Measurements from ENCODE around the gene NANOG. TPM values are rescaled to one million over a fixed set of nuclear protein-coding genes. Genes with fewer than 3 reads are reported as not detected.
"Not testable (repeated sequence)": the region's sequence is repeated elsewhere in the genome, so short reads cannot be mapped to it uniquely, and the experiment has no call there.

NANOG gene
- total and polyA plus RNA-seq, 3 experiments from 2014 or later: not detected

DNA sequence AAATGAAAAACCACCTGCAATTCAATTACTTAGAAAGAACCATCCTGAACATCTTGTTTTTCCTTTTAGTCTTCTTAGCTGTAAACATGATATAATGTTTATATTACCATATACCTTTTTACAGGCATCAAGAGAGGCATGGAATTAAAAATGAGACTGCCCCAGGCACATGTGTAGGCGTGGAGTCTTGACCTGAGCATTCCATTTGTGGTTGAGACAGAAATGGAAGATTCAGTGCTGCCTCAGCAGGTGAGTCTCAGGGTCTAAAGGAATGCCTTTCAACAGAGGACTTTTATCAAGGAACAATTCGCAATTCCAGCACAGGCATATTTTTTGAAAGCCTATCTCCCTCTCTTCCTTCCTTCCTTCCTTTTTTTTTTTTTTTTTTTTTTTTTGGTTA is 32.2 kb upstream of the NANOG start:
- ChIA-PET CTCF (no interaction called here), POLR2A (no interaction called here)
- no peak for DNase-seq
- H3K27me3 Mint-ChIP-seq: no peaks in the 10 kb centered on the region
- H3K4me1 ChIP-seq (ENCODE audit: insufficient read depth, low read length): no peaks in the 10 kb centered on the region
- H3K27ac Mint-ChIP-seq: no peak overlapping the region
- no peaks in the 10 kb centered on the region for H3K36me3 Mint-ChIP-seq
- H3K27me3 ChIP-seq (ENCODE audit: insufficient read depth, low read length, poor library complexity, severe bottlenecking): no peaks in the 10 kb centered on the region
- no peak overlapping the region for H3K4me3 ChIP-seq (ENCODE audit: low read length)
- H3K9me3 ChIP-seq (ENCODE audit: low read length): no peaks in the 10 kb centered on the region
- no peak overlapping the region for H3K4me3 Mint-ChIP-seq
- peaks cover 3 to 20% (median 13%) of the 10 kb centered on the region in 3 donors for H3K4me1 Mint-ChIP-seq
- H3K9me3 Mint-ChIP-seq: peaks cover 0 to 2% (median 0%) of the 10 kb centered on the region in 5 donors
- no peaks in the 10 kb centered on the region for H3K36me3 ChIP-seq (ENCODE audit: insufficient read depth, low read length)
- H3K27ac ChIP-seq (ENCODE audit: low read depth, low read length): no peak overlapping the region

DNA sequence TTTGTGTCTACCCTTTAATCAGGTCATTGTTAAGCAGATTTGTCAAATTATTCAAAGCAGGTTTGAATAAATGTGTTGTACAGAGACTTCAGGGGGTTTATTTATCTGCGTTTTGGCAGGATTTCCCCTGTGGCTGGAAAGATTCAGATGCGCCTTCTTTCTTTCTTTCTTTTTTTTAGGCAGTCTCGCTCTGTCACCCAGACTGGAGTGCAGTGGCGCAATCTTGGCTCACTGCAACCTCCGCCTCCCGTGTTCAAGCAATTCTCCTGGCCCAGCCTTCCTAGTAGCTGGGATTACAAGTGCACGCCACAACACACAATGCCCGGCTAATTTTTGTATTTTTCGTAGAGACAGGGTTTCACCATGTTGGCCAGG is 30.4 kb upstream of the NANOG start:
- peaks cover 0 to 3% of the 10 kb centered on the region in 2 donors for H3K27me3 Mint-ChIP-seq
- no peak for DNase-seq
- no peaks in the 10 kb centered on the region for H3K27me3 ChIP-seq (ENCODE audit: insufficient read depth, low read length, poor library complexity, severe bottlenecking)
- peaks cover 0 to 11% (median 7%) of the 10 kb centered on the region in 3 donors for H3K4me1 Mint-ChIP-seq
- no peaks in the 10 kb centered on the region for H3K9me3 Mint-ChIP-seq
- H3K36me3 ChIP-seq (ENCODE audit: insufficient read depth, low read length): no peaks in the 10 kb centered on the region
- H3K4me3 Mint-ChIP-seq: no peak overlapping the region
- no peaks in the 10 kb centered on the region for H3K36me3 Mint-ChIP-seq
- H3K27ac ChIP-seq (ENCODE audit: low read depth, low read length): no peak overlapping the region
- H3K9me3 ChIP-seq (ENCODE audit: low read length): no peaks in the 10 kb centered on the region
- ChIA-PET POLR2A (no interaction called here), CTCF (no interaction called here)
- H3K27ac Mint-ChIP-seq: no peak overlapping the region
- H3K4me3 ChIP-seq (ENCODE audit: low read length): no peak overlapping the region
- H3K4me1 ChIP-seq (ENCODE audit: insufficient read depth, low read length): no peaks in the 10 kb centered on the region

DNA sequence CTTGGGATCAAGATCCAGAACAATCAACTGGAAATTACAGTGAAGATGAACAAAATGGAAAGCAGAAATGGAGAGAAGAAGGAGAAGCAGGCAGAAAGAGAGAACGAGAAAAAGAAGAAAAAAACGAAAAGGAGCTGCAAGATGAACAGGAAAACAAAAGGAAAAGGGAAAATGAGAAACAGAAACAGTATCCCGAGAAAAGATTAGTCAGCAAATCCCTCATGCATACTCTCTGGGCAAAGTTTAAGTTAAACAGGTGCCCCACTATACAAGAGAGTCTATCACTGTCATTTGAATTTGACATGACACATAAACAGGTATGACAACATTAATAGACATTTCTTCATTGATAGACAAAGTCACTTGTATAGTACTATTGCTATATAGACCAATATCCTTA is 19.2 kb upstream of the NANOG start:
- no peak for DNase-seq
- no peaks in the 10 kb centered on the region for H3K4me1 Mint-ChIP-seq
- H3K4me3 ChIP-seq (ENCODE audit: low read length): no peak overlapping the region
- H3K27ac Mint-ChIP-seq: no peak overlapping the region
- H3K27ac ChIP-seq (ENCODE audit: low read depth, low read length): no peak overlapping the region
- no peak overlapping the region for H3K4me3 Mint-ChIP-seq
- no peaks in the 10 kb centered on the region for H3K36me3 Mint-ChIP-seq
- POLR2A ChIA-PET: no interaction called here
- H3K36me3 ChIP-seq (ENCODE audit: insufficient read depth, low read length): no peaks in the 10 kb centered on the region
- no peaks in the 10 kb centered on the region for H3K9me3 ChIP-seq (ENCODE audit: low read length)
- CTCF ChIA-PET: no interaction called here
- H3K27me3 Mint-ChIP-seq: peaks cover 2 to 4% of the 10 kb centered on the region in 2 donors
- no peaks in the 10 kb centered on the region for H3K4me1 ChIP-seq (ENCODE audit: insufficient read depth, low read length)
- no peaks in the 10 kb centered on the region for H3K27me3 ChIP-seq (ENCODE audit: insufficient read depth, low read length, poor library complexity, severe bottlenecking)
- no peaks in the 10 kb centered on the region for H3K9me3 Mint-ChIP-seq

DNA sequence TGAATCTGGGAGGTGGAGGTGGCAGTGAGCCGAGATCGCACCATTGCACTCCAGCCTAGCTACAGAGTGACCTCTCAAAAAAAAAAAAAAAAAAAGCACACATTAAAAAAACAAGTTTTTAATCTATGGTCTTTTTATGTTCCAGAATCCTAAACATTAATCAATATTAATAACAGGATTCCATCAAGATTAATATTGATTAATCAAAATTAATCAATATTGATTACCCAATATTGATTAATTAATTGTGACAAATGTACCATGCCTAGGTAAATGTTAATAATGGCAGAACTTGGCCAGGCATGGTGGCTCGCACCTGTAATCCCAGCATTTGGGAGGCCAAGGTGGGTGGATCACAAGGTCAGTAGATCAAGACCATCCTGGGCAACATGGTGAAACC is 7.9 kb upstream of the NANOG start:
- Histone ChIP-seq H3K9me3 (ENCODE audit: low read length) (no peaks in the 10 kb centered on the region), H3K36me3 (ENCODE audit: insufficient read depth, low read length) (no peaks in the 10 kb centered on the region), H3K27ac (ENCODE audit: low read depth, low read length) (no peak overlapping the region), H3K4me1 (ENCODE audit: insufficient read depth, low read length) (no peaks in the 10 kb centered on the region), H3K4me3 (ENCODE audit: low read length) (no peak overlapping the region), H3K27me3 (ENCODE audit: insufficient read depth, low read length, poor library complexity, severe bottlenecking) (no peaks in the 10 kb centered on the region)
- H3K4me1 Mint-ChIP-seq: no peaks in the 10 kb centered on the region
- no peak for DNase-seq
- peaks cover 5 to 9% of the 10 kb centered on the region in 2 donors for H3K27me3 Mint-ChIP-seq
- no peak overlapping the region for H3K4me3 Mint-ChIP-seq
- H3K36me3 Mint-ChIP-seq: no peaks in the 10 kb centered on the region
- H3K27ac Mint-ChIP-seq: no peak overlapping the region
- CTCF ChIA-PET: no interaction called here
- POLR2A ChIA-PET: no interaction called here
- H3K9me3 Mint-ChIP-seq: no peaks in the 10 kb centered on the region

DNA sequence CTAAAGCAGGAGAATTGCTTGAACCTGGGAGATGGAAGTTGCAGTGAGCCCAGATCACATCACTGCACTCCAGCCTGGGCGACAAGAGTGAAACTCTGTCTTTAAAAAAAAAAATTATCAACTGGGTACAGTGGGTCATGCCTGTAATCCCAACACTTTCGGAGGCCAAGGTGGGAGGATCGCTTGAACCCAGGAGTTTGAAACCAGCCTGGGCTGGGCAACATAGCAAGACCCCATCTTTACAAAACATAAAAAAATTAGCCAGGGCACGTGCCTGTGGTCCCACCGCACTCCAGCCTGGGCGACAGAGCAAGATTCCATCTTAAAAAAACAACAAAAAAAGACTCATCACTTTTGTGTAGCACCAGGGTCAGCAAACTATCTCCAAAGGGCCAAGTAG is 7.1 kb upstream of the NANOG start:
- H3K36me3 ChIP-seq (ENCODE audit: insufficient read depth, low read length): no peaks in the 10 kb centered on the region
- Mint-ChIP-seq H3K4me3 (no peak overlapping the region), H3K27ac (no peak overlapping the region), H3K9me3 (no peaks in the 10 kb centered on the region), H3K27me3 (peaks cover 5 to 15% of the 10 kb centered on the region in 2 donors), H3K4me1 (no peaks in the 10 kb centered on the region), H3K36me3 (no peaks in the 10 kb centered on the region)
- no peaks in the 10 kb centered on the region for H3K9me3 ChIP-seq (ENCODE audit: low read length)
- ChIA-PET POLR2A (no interaction called here), CTCF (no interaction called here)
- no peaks in the 10 kb centered on the region for H3K4me1 ChIP-seq (ENCODE audit: insufficient read depth, low read length)
- no peaks in the 10 kb centered on the region for H3K27me3 ChIP-seq (ENCODE audit: insufficient read depth, low read length, poor library complexity, severe bottlenecking)
- no peak overlapping the region for H3K4me3 ChIP-seq (ENCODE audit: low read length)
- DNase-seq: no peak
- no peak overlapping the region for H3K27ac ChIP-seq (ENCODE audit: low read depth, low read length)

DNA sequence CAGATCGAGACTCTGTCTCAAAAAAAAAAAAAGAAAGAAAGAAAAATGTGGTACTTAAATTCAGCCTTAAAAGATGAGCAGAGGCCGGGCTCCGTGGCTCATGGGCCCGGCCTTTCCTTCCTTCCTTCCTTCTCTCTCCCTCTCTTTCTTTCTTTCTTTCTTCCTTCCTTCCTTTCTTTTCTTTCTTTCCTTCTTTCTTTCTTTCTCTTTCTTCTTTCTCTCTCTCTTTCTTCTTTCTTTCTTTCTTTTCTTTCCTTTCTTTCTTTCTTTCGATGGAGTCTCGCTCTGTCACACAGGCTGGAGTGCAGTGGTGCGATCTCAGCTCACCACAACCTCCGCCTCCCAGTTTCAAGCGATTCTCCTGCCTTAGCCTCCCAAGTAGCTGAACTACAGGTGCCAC is 5.8 kb upstream of the NANOG start:
- DNase-seq; H3K36me3 ChIP-seq (ENCODE audit: insufficient read depth, low read length); H3K9me3 Mint-ChIP-seq; H3K27me3 ChIP-seq (ENCODE audit: insufficient read depth, low read length, poor library complexity, severe bottlenecking); H3K27ac Mint-ChIP-seq; H3K4me3 ChIP-seq (ENCODE audit: low read length); CTCF ChIA-PET; H3K4me1 Mint-ChIP-seq; H3K9me3 ChIP-seq (ENCODE audit: low read length); POLR2A ChIA-PET; H3K4me3 Mint-ChIP-seq; H3K36me3 Mint-ChIP-seq; H3K4me1 ChIP-seq (ENCODE audit: insufficient read depth, low read length); H3K27ac ChIP-seq (ENCODE audit: low read depth, low read length): not testable (repeated sequence)
- peaks cover 6 to 15% of the 10 kb centered on the region in 2 donors for H3K27me3 Mint-ChIP-seq

DNA sequence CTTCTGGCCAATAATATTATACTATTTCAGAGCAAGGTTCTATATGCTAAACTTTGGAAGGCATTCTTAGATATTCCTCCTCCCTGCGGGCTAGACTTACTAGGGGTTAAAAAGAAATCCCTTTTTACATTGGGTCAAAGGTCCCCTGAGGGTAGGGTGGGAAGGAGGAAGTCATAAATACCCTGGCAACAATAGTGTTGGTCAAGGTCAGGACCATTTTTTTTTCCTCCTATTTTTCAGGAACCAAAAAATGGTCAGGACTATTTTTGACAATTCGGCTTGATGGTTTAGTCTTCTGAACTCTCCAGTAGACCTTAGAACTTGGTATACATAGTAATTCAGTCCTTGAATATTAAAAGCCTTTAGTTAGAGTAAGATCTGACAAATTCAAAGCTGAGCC is 4.5 kb upstream of the NANOG start:
- no peak for DNase-seq
- Histone ChIP-seq H3K27ac (ENCODE audit: low read depth, low read length) (no peak overlapping the region), H3K27me3 (ENCODE audit: insufficient read depth, low read length, poor library complexity, severe bottlenecking) (no peaks in the 10 kb centered on the region), H3K36me3 (ENCODE audit: insufficient read depth, low read length) (no peaks in the 10 kb centered on the region), H3K4me1 (ENCODE audit: insufficient read depth, low read length) (no peaks in the 10 kb centered on the region), H3K9me3 (ENCODE audit: low read length) (no peaks in the 10 kb centered on the region), H3K4me3 (ENCODE audit: low read length) (no peak overlapping the region)
- no peaks in the 10 kb centered on the region for H3K9me3 Mint-ChIP-seq
- CTCF ChIA-PET: no interaction called here
- H3K36me3 Mint-ChIP-seq: no peaks in the 10 kb centered on the region
- H3K4me1 Mint-ChIP-seq: no peaks in the 10 kb centered on the region
- H3K4me3 Mint-ChIP-seq: no peak overlapping the region
- peaks cover 9 to 20% of the 10 kb centered on the region in 2 donors for H3K27me3 Mint-ChIP-seq
- no peak overlapping the region for H3K27ac Mint-ChIP-seq
- POLR2A ChIA-PET: interaction anchor here (0.5 kb wide), 1 partner anchor 396 kb away, joined by 3 read pairs; no protein-coding TSS in a partner anchor

DNA sequence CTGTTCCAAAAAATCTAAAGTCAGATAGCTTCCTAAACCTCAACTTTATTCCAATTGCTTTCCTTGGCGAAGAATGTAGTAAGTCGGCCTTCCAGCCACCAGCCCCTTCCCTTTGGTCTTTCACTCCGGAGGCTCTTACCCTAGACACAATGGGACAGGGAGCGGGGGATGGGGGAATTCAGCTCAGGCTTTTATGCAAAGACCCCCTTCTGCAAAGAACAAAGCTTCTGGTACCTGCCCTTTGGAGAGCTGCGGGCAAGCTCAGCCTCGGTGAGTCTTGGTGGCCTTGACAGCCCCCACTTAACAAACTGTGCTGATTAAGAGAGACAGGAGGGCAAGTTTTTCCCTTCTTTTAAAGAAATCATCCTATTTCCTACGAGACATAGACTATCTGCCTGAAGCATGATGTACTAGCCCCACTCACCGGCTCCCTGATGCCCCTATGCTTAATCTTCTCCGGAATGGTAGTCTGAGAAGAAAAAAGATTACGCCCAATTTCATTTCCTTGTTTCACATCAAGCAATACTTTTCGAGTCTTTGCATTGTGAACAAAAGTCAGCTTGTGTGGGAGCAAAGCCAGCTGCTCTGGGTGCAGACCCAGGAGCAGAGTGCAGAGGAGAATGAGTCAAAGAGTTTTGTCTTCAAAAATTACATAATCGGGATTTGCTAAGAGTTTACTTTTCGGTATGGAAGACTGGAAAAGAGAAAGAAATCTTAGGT is 1.5 kb upstream of the NANOG start:
- H3K9me3 ChIP-seq (ENCODE audit: low read length): no peaks in the 10 kb centered on the region
- POLR2A ChIA-PET: no interaction called here
- no peak for DNase-seq
- H3K4me3 ChIP-seq (ENCODE audit: low read length): no peak overlapping the region
- CTCF ChIA-PET: no interaction called here
- no peaks in the 10 kb centered on the region for H3K27me3 ChIP-seq (ENCODE audit: insufficient read depth, low read length, poor library complexity, severe bottlenecking)
- Mint-ChIP-seq H3K9me3 (no peaks in the 10 kb centered on the region), H3K4me1 (no peaks in the 10 kb centered on the region), H3K4me3 (no peak overlapping the region), H3K36me3 (no peaks in the 10 kb centered on the region), H3K27ac (no peak overlapping the region), H3K27me3 (peaks cover 11 to 23% of the 10 kb centered on the region in 2 donors)
- no peaks in the 10 kb centered on the region for H3K4me1 ChIP-seq (ENCODE audit: insufficient read depth, low read length)
- no peak overlapping the region for H3K27ac ChIP-seq (ENCODE audit: low read depth, low read length)
- H3K36me3 ChIP-seq (ENCODE audit: insufficient read depth, low read length): no peaks in the 10 kb centered on the region

DNA sequence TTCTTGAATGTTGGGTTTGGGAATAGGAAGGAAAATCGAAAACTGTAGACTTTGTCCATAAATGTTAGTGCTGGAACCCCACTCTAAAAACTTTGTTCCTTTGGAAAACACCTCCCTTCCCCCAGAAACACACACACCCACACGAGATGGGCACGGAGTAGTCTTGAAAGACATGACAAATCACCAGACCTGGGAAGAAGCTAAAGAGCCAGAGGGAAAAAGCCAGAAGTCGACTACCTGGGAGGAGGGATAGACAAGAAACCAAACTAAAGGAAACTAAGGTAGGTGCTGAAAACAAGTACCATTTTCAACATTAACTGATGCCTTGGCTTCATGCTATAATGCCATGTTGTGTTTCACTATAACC is 925 bp upstream of the NANOG start:
- Mint-ChIP-seq H3K4me1 (no peaks in the 10 kb centered on the region), H3K36me3 (no peaks in the 10 kb centered on the region), H3K4me3 (no peak overlapping the region), H3K27ac (no peak overlapping the region), H3K27me3 (peaks cover 11 to 23% of the 10 kb centered on the region in 2 donors), H3K9me3 (no peaks in the 10 kb centered on the region)
- no peak overlapping the region for H3K27ac ChIP-seq (ENCODE audit: low read depth, low read length)
- ChIA-PET POLR2A (no interaction called here), CTCF (no interaction called here)
- H3K4me3 ChIP-seq (ENCODE audit: low read length): no peak overlapping the region
- no peak for DNase-seq
- H3K4me1 ChIP-seq (ENCODE audit: insufficient read depth, low read length): no peaks in the 10 kb centered on the region
- H3K9me3 ChIP-seq (ENCODE audit: low read length): no peaks in the 10 kb centered on the region
- no peaks in the 10 kb centered on the region for H3K27me3 ChIP-seq (ENCODE audit: insufficient read depth, low read length, poor library complexity, severe bottlenecking)
- H3K36me3 ChIP-seq (ENCODE audit: insufficient read depth, low read length): no peaks in the 10 kb centered on the region

All from CD8-positive, alpha-beta memory T cell (primary cell).